Stimulated activated CD4-positive, alpha-beta T cell treated with anti-CD3 and anti-CD28 coated beads, Interleukin-4, amount 100 ng/mL, for 4 hours (primary cell): Measurements from ENCODE around the gene MXRA8.

ENCODE experiments used
- DNase-seq, 2 experiments: peaks; one replicate each; pipeline ENCODE4 v3.0.0-alpha.2; 2020

MXRA8 gene

DNA sequence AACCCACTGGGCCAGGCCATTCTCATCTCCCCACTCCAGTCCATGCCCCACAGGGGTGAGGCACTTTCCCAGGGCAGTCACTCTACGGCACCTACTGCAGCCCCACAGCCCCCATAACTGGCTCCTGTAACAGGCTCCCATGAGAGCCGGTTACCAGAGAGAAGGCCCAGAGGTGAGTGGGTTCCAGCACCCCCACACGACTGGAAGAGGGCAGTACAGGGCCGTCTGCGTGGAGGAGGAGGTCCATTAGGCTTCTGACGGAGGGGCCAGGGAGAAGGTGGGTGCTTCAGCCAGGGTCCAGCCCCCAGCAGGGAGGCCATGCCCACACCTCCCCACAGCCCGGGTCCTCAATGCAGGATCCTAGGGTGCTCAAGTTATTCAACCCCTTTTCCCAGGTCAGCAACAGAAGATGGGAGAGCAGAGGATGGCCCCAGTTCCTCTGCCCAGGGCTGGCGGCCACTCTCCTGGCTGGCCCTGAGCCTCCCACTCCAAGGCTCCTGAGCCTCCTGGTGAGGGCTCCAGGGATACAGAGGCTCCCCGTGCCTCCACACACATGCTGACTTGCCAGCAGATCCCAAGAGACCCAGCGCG lies 52.2 kb downstream of the MXRA8 start:
- no peak for DNase-seq

DNA sequence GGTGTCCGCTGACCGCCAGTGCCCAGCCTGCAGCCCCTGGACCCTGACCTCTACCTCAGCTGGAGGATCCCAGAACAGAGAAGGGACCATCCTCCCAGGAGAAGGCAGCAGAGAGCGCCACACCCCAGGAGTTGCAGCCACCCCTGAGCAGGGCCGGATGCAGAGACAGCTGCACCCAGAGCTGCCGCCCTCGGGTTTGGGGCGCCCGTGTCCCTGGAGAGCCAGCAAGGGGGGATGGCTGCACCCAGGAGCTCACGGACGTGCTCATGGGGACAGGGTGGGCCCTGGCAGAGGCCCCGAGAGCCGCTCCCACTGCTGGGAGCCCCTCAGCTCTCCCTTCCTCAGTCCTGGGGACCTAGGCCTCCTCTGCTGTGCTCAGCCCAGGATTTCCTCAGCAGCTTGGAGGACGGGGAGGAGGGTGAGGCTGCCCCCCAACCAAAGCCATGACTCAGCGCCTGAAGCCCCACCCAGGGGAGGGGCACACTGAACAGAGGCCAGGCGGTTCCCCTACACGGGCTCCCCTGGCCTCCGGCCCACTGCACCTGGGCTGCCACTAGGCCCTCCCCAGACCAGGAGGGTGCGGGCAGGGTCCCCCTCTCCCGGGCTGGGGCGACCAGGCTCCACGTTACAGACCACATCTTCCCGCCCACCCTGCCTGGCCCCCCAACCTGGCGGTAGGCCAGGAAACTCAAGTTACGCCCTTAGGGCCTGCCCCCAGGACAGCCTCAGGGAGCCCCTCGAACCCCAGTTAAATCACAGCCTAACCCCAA lies 52.9 kb downstream of the MXRA8 start:
- DNase-seq, result peak; percentile 63 to 75

DNA sequence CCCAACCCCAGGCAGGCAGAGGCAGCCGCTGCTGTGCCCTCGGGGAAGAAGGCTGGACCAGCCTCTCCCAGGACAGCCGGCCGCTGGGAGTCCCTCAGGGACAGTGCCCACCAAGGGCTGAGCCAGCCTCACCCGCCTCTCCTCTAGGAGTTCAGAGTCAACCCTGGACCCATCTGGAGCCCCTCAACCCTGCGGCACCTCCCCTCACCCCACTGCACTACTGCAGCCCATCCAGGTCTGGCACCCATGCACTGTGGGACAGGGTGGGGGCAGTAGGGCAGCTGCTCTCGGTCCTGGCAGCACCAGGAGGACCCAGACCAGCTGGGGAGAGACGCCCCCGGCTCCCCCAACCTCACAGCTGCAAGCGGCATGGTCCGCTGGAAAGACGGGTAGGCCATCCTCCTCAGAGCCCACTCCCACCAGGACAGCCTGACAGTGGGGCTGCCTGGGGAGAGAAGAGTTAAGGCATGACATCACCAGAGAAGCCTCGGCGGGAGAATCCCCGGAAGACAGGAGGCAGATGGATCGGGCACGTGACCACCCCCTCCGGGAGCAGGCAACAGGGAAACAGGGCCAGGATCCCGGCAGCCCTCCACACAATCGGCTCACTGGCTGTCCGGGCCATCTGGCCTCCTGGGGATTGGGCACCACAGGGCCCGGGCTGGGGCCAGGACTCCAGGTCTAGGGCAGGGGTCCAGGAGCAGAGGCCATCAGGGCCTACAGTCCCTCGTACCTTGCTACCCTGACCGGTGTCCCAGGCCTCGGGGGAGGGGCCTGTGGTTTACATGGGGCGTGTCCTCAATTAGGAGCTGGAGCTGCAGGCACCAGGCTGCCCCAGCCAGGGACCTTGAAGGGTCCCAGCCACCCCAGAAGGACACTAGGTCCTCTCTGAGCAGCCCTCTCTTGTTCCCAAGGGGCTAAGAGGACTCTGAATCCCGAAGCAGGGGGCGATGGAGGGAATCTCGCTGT lies 53.7 kb downstream of the MXRA8 start:
- no peak for DNase-seq

DNA sequence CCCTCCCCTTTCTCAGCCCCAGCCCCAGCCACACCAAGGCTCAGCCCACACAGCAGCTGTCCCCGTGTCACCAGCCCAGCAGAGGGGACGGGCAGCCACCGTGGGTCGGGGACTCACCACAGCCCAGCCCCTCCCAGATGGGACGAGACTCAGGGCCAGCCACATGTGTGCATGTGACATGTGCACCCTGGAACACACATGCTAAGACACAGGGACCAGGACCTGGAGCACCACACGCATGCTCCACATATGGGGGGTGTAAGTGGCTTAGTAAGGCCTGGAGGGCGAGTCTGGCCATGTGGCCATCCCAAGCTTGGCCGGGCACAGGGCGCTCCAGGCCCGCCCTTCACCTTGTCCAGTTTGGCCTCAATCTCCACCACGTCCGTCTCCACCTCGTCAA lies 54.6 kb downstream of the MXRA8 start:
- DNase-seq, result no peak

DNA sequence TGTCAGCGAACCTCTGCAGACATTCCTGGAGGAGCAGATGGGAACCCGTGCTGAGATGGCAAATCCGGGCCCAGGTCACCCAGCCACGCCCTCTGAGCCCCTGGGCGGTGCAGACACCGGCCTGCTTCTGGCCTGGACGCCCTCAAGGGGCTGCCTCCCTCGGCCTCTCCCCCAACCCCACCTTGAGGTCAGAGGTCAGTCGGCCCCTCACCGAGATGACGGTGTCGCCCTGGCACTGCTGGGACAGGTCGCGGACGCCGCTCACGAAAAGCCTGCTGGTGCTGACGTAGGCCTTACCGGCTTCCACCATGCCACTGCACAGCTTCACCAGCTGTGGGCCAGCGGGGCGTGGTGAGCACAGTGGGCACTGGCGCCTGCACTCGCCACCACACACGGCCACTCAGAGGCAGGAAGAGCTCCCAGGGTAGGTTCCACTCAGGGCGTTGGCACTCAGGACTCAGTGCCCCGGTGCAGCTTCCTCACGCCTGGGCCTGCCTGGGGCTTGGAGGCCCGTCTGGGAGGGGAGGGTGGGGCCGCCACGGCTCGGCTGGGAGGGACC lies 55.3 kb downstream of the MXRA8 start:
- no peak for DNase-seq
